Effector memory CD8-positive, alpha-beta T cell (primary cell): ENCODE data around the gene IL3RA.
A peak's percentile ranks its signal among the peaks of the same experiment; 100 is the strongest.
"Not testable (repeated sequence)": the region's sequence is repeated elsewhere in the genome, so short reads cannot be mapped to it uniquely, and the experiment has no call there.

Experiments used
- ATAC-seq: fragments of 150-1000 bp; cut with Tn5 transposase; replicated peaks from 2 replicates; pipeline ENCODE4 v1.10.0; 2021; ENCODE audit warnings: mild to moderate bottlenecking, moderate library complexity
- DNase-seq, 3 experiments: peaks; one replicate each; pipeline ENCODE4 v3.0.0; 2021
- H3K27ac Mint-ChIP-seq, 2 donors: one replicate each; pipeline ENCODE4 v1.8.0; 2022; ENCODE audit warnings: mild to moderate bottlenecking in 2 of 2, mixed read lengths in 2 of 2, moderate library complexity in 2 of 2
- H3K27me3 Mint-ChIP-seq, 2 donors: one replicate each; pipeline ENCODE4 v1.8.0; 2022; ENCODE audit warnings: mixed read lengths in 2 of 2
- H3K36me3 Mint-ChIP-seq: one replicate; pipeline ENCODE4 v1.8.0; 2022; ENCODE audit warnings: mild to moderate bottlenecking, moderate library complexity, mixed read lengths; ENCODE audit not compliant: insufficient read depth
- H3K4me1 Mint-ChIP-seq, 2 donors: one replicate each; pipeline ENCODE4 v1.8.0; 2022; ENCODE audit warnings: low read depth in 2 of 2, mixed read lengths in 2 of 2
- H3K4me3 Mint-ChIP-seq, 2 donors: one replicate each; pipeline ENCODE4 v1.8.0; 2022; ENCODE audit warnings: mild to moderate bottlenecking in 2 of 2, mixed read lengths in 2 of 2, moderate library complexity in 2 of 2
- H3K9me3 Mint-ChIP-seq, 2 donors: one replicate each; pipeline ENCODE4 v1.8.0; 2022; ENCODE audit warnings: mixed read lengths in 2 of 2

Gene IL3RA

DNA sequence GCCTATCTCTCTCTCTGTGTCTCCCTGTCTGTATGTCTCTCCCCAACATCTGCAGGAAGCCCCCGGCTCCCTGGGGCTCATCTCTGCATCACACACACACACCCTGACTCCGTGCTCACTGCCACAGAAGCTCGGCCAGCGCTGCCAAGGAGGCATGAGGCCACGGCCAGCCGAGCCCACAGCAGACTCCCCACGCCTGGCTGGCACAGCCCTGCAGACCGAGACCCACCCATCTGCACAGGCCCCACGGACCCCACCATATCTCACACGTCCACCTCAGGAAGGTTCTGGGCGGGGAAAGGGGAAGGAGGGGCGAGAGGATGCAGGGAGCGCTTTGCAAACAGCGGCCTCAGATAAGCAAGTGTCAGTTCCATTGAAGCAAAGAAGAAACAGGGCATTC, 83.8 kb downstream of the IL3RA start:
- no peak for ATAC-seq
- H3K27me3 Mint-ChIP-seq = no peaks in the 10 kb centered on the region
- peaks cover 9% of the 10 kb centered on the region for H3K36me3 Mint-ChIP-seq
- peaks cover 0 to 9% of the 10 kb centered on the region in 2 donors for H3K4me1 Mint-ChIP-seq
- peak overlapping the region; percentile 4 to 67 for H3K27ac Mint-ChIP-seq
- no peak overlapping the region for H3K4me3 Mint-ChIP-seq
- no peak for DNase-seq
- H3K9me3 Mint-ChIP-seq = peaks cover 18 to 19% of the 10 kb centered on the region in 2 donors

DNA sequence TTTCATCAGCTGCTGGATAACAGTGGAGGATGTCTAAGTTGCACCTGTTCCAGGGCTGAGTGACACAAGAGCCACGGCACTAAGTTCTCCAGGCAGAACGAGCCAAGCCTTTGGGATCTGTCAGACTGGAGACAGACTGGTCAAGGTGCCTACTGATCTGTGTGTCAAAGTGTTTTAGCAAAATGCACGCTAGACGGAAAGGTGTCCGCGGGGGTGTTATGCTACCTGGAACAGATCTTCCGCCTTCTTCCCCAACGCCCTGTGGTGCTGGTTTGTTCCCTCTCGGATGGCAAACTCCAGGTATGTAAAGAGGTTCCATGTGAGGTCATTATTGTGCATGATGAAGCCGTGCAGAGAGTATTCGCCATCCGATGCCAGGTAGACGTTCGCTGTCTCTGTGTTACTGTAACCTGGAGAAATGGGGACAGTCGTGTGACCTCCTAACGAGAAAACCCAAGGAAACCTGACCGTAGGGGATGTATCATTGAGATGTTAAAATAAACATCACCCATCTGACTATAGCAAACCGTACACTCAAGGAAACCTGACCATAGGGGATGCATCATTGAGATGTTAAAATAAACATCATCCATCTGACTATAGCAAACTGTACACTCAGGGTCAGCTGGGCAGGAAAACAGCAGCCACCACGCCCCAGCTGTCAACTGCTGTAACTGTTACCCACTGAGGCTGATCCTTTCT, 85.0 kb downstream of the IL3RA start:
- Mint-ChIP-seq H3K27ac (no peak overlapping the region), H3K36me3 (peaks cover 12% of the 10 kb centered on the region), H3K9me3 (peaks cover 18 to 19% of the 10 kb centered on the region in 2 donors), H3K27me3 (no peaks in the 10 kb centered on the region), H3K4me1 (peaks cover 0 to 9% of the 10 kb centered on the region in 2 donors), H3K4me3 (no peak overlapping the region)
- ATAC-seq (no peak), DNase-seq (no peak)

DNA sequence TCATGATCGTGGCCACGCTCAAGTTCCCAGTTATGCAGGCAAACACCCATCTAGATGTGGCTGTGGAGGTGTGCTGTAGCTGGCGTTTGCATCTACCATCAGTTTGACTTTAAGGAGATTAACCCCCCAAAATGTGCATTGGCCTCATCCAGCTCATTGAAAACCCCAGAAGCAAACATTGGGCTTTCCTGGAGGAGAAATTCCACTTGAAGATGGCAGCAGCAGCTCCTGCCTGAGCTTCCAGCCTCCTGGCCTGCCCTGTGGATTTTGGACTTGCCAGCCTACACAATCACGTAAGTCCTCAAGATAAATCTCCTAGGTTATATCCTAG, 85.5 kb downstream of the IL3RA start:
- Mint-ChIP-seq H3K9me3 (peaks cover 18 to 19% of the 10 kb centered on the region in 2 donors), H3K4me1 (peaks cover 0 to 9% of the 10 kb centered on the region in 2 donors), H3K27me3 (no peaks in the 10 kb centered on the region), H3K36me3 (peaks cover 17% of the 10 kb centered on the region), H3K27ac (no peak overlapping the region), H3K4me3 (no peak overlapping the region)
- ATAC-seq (no peak), DNase-seq (no peak)

DNA sequence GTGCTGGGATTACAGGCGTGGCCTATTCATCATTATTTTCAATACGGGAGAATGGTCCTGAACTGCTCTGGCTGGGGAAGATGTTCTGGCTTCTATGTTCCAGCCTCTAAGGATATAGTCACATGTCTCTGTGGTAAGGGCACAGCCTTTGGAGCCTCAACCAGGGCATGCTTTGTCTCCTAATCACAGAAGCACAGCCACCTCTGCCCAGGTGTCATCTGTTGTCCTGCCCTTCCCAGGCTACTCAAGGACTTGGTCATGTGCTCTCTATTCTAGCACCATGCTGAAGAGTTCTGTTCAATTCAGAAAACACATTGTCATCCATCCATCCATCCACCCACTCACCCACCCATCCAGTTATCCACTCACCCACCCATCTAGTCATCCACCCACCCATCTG, 86.6 kb downstream of the IL3RA start:
- Mint-ChIP-seq H3K9me3 (peaks cover 18 to 19% of the 10 kb centered on the region in 2 donors), H3K36me3 (peaks cover 22% of the 10 kb centered on the region), H3K27ac (peak overlapping the region in 1 of 2 donors; percentile 6), H3K4me1 (peaks cover 0 to 9% of the 10 kb centered on the region in 2 donors), H3K27me3 (no peaks in the 10 kb centered on the region), H3K4me3 (no peak overlapping the region)
- ATAC-seq (no peak), DNase-seq (no peak)

DNA sequence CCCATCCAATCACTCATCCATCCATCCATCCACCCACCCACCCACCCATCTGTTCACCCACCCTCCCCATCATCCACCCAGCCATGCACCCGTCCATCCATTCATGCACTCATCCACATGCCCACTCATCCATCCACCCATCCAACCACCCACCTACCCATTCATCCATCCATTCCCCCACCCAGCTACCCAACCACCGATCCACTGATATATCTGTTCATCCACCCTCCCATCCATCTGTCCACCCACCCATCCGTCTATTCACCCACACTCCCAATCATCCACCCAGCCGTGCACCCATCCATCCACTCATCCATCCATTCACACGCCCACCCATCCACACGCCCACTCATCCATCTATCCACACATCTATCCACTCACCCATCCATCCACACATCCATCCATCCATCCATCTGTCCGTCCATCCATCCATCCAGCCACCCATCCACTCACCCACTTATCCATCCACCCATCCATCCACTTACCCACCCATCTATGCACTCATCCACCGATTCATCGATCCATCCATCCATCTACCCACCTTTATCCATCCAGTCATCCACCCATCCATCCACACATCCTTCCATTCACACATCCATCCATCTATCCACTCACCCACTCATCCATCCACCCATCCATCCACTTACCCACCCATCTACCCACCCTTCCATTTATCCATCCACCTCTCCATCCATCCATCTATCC, 87.7 kb downstream of the IL3RA start:
- Mint-ChIP-seq H3K4me3 (no peak overlapping the region), H3K27me3 (no peaks in the 10 kb centered on the region), H3K36me3 (peaks cover 24% of the 10 kb centered on the region), H3K27ac (peak overlapping the region in 1 of 2 donors; percentile 6), H3K4me1 (peaks cover 0 to 9% of the 10 kb centered on the region in 2 donors), H3K9me3 (peaks cover 18 to 19% of the 10 kb centered on the region in 2 donors)
- ATAC-seq = no peak
- no peak for DNase-seq

DNA sequence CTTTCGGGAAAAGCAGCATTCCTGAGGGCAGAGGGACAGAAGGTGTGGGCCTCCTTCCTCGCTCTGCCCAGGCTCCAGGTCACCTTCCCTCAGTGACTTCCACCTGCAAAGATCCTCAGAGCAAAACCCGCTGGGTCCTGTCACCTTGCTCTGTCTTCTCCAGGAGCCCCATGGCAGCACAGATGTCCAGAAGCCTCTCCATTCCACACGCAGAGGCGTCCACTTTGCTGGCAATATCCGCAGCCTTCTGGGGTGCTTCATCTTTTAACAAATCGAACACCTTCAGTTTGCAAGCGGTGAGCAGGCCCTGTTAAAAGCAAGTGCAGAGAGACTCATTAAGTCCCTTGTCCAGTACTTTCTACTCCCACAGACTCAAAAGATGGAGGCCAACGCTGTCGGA, 88.8 kb downstream of the IL3RA start:
- Mint-ChIP-seq H3K4me3 (no peak overlapping the region), H3K36me3 (peaks cover 24% of the 10 kb centered on the region), H3K9me3 (peaks cover 14 to 18% of the 10 kb centered on the region in 2 donors), H3K27me3 (no peaks in the 10 kb centered on the region), H3K27ac (no peak overlapping the region), H3K4me1 (peaks cover 0 to under 1% of the 10 kb centered on the region in 2 donors)
- DNase-seq = no peak
- no peak for ATAC-seq

DNA sequence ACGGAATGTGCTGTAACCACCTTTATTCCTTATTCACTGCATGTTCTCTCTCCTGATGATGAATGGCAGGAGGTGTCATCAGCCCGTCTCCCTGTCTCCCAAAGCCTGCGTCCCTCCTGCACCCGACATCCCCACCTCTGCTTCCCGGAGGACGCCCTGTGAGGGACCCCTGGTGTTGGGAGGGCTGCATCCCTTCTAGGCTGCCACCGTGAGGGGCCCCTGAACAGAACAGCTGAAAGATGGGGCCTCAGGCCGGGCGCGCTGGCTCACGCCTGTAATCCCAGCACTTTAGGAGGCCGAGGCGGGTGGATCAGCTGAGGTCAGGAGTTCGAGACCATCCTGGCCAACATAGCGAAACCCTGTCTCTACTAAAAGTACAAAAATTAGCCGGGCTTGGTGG, 89.7 kb downstream of the IL3RA start:
- ATAC-seq, DNase-seq, H3K4me3 Mint-ChIP-seq, H3K27me3 Mint-ChIP-seq, H3K4me1 Mint-ChIP-seq: not testable (repeated sequence)
- Mint-ChIP-seq H3K27ac (peak overlapping the region in 1 of 2 donors; percentile 68), H3K36me3 (peaks cover 24% of the 10 kb centered on the region), H3K9me3 (peaks cover 14 to 18% of the 10 kb centered on the region in 2 donors)

DNA sequence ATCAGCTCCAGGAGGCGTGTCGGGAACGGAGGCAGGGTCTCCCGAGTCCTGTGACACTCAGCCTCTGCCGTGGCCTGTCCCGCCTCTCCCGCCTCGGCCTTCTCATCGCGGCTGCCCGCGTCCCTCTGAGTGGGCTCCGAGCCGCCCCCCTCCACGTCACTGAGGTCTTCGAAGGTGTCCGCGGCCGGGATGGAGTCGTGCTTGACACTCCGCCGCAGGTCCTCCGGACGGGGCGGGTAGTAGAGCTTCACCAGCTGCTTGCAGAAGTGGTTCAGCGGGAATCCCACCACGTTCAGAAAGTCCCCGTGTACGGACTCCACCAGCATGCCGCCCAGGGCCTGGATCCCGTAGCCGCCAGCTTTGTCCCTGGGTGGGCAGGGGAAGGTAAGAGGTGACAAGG, 91.2 kb downstream of the IL3RA start:
- ATAC-seq = no peak
- H3K27me3 Mint-ChIP-seq = no peaks in the 10 kb centered on the region
- H3K36me3 Mint-ChIP-seq = peaks cover 33% of the 10 kb centered on the region
- H3K9me3 Mint-ChIP-seq = peaks cover 14 to 18% of the 10 kb centered on the region in 2 donors
- H3K27ac Mint-ChIP-seq = no peak overlapping the region
- DNase-seq = no peak
- H3K4me3 Mint-ChIP-seq = no peak overlapping the region
- H3K4me1 Mint-ChIP-seq = no peaks in the 10 kb centered on the region

DNA sequence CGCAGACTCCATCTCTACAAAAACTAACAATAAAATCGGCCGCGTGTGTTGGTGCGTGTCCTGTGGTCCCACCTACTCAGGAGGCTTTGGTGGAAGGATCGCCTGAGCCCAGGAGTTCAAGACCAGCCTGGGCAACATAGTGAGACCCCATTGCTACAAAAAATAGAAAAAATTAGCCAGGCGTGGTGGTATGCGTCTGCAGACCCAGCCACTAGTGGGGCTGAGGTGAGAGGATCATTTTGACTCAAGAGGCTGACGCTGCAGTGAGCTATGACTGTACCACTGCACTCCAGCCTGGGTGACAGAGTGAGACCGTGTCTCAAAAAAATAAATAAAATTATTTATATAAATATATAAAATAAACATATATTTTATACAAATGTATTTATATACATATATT, 93.9 kb downstream of the IL3RA start:
- no peak for DNase-seq
- H3K4me3 Mint-ChIP-seq = no peak overlapping the region
- no peak for ATAC-seq
- no peak overlapping the region for H3K27ac Mint-ChIP-seq
- H3K9me3 Mint-ChIP-seq = no peaks in the 10 kb centered on the region
- H3K4me1 Mint-ChIP-seq = no peaks in the 10 kb centered on the region
- H3K27me3 Mint-ChIP-seq = no peaks in the 10 kb centered on the region
- peaks cover 46% of the 10 kb centered on the region for H3K36me3 Mint-ChIP-seq
